Measurements from ENCODE around the gene OR10A6. TPM values are rescaled to one million over a fixed set of nuclear protein-coding genes. Genes with fewer than 3 reads are reported as not detected.

The OR10A6 gene
- total RNA-seq, 4 donors from 2014 or later = not detected

- no peak for ATAC-seq (ENCODE audit: low FRiP score)
- no peak for TF ChIP-seq CTCF (IDR thresholded peaks at IDR 0.05)
- DNase-seq (ENCODE audit: low spot score) = no peak
These were observed 25.5 kb downstream of the OR10A6 start for GRCh38 chr11:7905549-7905948.

GRCh38 chr11:7904917-7905316 lies 26.2 kb downstream of the OR10A6 start:
- DNase-seq (ENCODE audit: low spot score) = no peak
- ATAC-seq (ENCODE audit: low FRiP score) = no peak
- no peak for TF ChIP-seq CTCF (IDR thresholded peaks at IDR 0.05)

- no peak for DNase-seq (ENCODE audit: low spot score)
- TF ChIP-seq CTCF (IDR thresholded peaks at IDR 0.05) = no peak
- ATAC-seq (ENCODE audit: low FRiP score) = no peak
These were observed 27.1 kb downstream of the OR10A6 start for GRCh38 chr11:7903940-7904339.

- no peak for TF ChIP-seq CTCF (IDR thresholded peaks at IDR 0.05)
- ATAC-seq (ENCODE audit: low FRiP score) = no peak
These were observed 29.7 kb downstream of the OR10A6 start for GRCh38 chr11:7901319-7901854.

GRCh38 chr11:7900686-7901085 lies 30.4 kb downstream of the OR10A6 start:
- ATAC-seq (ENCODE audit: low FRiP score) (no peak), DNase-seq (ENCODE audit: low spot score) (no peak)
- no peak for TF ChIP-seq CTCF (IDR thresholded peaks at IDR 0.05)

More at GRCh38 chr11:7901319-7901854, 29.7 kb downstream of the OR10A6 start:
- DNase-seq (ENCODE audit: low spot score) = no peak

GRCh38 chr11:7899418-7899817 lies 31.6 kb downstream of the OR10A6 start:
- no peak for ATAC-seq (ENCODE audit: low FRiP score)
- TF ChIP-seq CTCF (IDR thresholded peaks at IDR 0.05) = no peak
- no peak for DNase-seq (ENCODE audit: low spot score)

- no peak for DNase-seq (ENCODE audit: low spot score)
- no peak for ATAC-seq (ENCODE audit: low FRiP score)
- no peak for TF ChIP-seq CTCF (IDR thresholded peaks at IDR 0.05)
These were observed 32.3 kb downstream of the OR10A6 start for GRCh38 chr11:7898666-7899283.

Data from omental fat pad (tissue), 4 donors.